ENCODE data around the gene EFHC1.

The EFHC1 gene

DNA sequence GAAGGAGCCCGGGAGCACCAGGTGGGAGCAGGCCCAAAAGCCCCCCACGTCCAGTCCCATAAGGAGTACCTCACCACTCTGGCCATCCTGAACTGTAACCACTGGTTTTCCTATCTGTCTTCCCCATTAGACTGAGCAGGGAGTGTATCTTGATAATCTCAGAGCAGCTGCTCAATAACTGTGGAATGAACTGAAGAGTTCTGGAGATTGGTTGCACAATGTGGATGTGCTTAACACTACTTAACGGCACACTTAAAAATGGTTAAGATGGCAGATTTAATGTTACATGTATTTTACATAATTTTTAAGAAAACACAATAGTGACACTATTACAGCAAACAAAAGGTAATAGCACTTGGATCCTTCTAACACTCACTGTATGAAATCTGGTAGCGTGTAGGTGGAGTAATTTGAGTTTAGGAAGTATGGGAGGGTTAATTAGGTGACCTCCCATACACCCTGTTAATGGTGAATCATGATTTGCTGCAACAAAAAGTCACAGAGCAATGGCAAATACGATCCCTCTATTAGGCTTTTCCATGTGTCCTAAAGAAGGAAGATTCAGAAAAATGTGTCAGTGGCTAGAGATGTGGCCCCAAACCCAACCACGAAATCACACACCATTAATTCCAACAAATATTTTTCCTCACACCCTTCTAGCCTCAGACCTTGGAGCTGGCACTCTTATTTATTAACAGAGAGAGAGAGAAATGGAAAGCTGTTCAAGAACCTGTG, 138.3 kb downstream of the EFHC1 start:
- no peak for DNase-seq

DNA sequence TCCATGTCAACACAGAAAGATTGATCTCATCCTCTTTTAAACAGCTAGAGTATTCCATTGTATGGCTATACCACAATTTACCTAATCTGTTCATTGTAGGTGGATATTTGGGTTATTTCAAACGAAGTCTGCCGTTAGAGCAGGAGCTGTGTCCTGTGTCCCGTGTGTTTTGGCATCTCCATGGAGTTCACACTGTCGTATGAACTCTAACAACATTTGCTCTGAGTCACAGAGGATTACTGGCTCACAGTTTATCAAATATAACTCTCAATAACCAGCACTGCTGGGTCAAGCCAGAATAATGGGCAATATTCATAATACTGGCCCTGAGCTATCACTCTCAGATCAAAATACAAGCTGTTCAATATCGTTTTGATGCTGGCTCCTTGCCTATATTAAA, 140.3 kb downstream of the EFHC1 start:
- DNase-seq = no peak

DNA sequence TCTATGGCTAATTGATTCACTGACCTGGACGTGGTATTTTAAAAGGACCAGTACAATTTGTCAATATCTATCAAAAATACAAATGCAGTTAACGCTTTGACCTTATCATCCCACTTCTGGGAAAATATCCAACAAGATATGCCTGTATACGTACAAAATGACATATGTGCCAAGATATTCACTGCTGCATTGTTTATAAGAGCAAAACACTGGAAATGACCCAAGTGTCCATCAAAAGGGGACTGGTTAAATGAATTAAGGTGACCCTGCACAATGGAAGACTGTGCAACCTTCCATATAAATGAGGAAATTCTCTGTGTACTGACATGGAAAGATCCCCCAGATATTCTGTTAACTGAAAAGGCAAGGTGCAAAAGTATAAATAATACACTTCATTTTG, 142.8 kb downstream of the EFHC1 start:
- no peak for DNase-seq

DNA sequence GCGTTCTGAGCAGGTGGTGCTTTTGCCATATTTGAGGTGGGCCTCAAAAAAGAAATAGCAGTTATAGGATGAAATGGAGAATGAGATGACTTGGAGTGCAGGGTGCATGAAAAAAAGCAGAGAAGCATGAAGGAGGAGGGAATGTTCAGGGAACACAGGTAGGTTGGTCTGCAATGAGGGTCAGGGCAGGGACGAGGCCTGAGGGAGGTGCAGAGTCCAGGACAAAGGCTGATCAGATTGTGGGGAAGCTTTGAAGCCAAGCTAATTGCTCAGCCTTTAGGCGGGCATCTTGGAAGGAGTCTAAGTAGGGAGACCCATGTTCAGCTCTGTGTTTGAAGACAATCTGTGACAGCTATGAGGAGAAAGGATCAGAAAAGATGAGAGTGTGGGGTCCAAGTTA, 144.7 kb downstream of the EFHC1 start:
- DNase-seq = no peak

DNA sequence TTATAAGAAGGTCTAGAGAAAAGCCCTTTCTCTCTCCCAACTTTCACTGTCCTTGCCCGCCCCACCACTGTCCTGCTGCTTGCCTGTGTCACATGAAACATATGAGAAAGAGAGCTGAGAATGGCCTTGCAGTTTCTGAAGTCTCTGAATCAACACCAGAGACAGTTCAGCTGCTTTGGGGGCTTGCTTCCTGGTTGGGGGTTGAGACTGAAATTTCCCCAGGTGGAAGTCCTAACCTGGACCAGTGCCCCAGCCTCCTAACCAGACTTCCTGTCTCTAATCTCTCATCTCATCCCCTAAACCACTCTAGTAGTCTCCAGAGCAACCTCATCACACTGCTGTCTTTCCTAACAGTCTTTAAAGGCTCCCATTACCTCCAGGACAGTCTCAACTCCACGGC, 146.1 kb downstream of the EFHC1 start:
- DNase-seq = no peak

DNA sequence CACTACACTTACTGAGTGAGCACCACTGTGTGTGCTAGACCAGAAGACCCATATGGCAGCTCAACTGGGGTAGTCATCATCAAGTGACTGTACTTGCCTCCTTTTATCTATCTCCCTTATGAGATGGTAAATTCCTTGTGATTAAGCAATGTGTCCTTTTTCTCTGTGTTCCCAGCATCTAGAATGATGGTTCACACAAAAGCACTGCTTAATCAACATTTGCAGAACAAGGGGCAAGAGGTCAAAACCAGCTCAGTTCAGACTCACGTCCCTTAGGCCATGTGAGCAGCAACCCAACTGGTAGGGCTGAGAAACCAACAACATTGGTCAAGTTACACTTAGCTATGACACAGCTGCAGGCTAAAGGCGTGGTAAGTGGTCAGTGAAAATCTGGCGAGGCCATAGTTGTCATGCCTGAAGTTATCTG, 146.7 kb downstream of the EFHC1 start:
- no peak for DNase-seq

DNA sequence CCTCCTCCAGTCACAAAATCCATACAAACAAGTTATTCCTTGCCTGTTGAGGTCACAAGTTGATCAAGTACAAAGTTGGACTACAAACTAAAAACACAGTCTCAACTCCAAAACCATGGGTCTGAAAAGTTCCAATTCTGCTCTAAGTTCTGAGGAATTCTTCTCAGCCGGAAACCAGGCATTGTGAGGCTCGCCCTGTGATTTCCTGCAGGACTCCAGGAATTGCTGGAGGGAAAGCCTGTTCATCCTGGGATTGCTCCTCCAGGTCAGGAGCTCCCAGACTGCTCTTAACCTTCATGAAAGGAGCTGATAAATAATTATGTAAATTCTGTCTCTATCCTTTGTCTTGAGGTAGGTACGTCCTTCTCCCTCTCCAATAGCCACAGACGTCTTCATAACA, 148.2 kb downstream of the EFHC1 start:
- DNase-seq = no peak

DNA sequence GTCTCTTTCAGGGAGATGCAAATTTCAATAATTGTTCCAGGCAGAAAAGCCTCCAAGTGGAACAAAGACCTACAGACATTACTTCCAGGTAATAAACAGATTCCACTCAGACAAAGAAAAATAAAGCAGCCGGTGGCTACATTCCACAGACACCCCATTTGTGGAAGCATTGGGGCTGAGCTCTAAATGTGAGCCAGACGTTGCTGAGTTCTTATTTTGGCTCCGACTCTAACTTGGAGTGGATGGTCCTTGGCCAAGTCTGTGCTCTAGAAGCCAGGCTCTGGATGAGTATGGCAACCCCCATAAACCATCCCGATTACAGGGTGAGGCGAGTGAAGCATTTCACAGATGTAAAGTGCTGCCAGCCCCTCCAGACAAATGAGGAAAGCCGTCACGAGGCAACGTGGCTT, 150.2 kb downstream of the EFHC1 start:
- DNase-seq = no peak

DNA sequence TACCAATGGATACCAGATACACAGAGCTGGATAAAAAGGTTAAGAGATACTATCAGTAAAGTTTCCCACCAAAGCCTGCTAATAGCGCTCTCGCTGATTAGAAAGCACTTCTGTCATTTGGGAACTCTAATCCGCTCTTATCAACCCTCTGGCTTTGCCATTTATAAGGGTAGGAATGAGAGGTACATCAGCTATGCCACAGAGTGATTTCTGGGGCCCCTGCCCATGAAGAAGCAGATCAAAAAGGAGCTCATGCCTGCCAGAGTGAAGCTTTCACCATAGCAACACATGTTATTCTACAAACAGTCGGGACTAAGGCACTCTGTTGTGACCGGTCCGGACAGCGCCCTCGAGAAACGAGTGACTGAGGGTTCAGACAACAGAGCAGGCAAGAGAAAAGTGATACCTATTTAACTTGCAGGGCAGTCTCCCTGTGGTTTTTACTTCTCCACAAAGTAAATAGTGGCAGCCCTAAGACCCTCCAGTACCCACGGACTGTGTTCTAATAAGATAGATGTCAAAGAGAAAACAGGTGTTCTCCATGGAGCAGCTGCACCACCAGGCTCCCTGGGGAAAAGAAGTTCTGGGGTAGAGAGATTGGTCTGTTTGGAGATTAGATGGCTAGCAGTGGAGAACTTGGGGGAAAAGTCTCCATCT, 151.1 kb downstream of the EFHC1 start:
- no peak for DNase-seq

DNA sequence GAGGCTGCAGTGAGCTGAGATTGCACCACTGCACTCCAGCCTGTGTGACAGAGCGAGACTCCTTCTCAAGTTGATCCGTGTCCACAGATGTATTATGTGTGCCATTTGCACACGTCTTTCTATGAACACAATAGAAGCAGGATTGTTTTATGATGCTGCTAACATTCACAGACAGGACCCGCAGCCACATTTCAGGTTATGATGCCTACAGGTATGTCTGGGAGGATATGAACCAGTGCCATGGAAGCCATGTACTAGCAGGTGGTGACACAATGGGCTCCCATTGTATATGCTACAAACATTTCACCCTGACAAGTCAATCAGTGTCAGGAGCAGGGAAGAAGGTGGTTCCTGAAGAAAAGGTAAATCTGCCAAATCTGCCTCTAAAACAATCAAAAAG, 152.4 kb downstream of the EFHC1 start:
- DNase-seq = no peak

DNA sequence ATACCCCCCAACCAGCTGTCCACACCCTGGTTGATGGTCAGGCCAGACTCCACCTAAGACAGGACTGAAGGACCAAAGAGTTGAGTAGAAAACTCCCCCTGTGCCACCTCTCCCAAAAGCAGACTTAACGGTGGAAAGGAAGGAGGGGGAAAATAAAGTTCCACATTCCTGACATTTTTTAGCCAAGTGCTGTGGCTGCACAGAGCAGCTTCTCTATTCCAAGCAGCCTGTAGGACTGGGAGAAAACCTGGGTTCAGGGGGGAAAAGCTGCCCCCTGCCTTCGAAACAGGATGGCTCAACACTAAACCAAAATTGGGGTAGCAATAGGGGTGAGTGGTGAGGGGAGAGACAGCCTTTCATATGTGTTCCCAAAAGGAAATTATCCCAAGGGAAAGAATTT, 153.2 kb downstream of the EFHC1 start:
- no peak for DNase-seq
